Psoas muscle (tissue), 8 donors: ENCODE measurements around the gene PCLO. TPM values are rescaled to one million over a fixed set of nuclear protein-coding genes. Genes with fewer than 3 reads are reported as not detected.

Source experiments
- ATAC-seq, 4 donors: fragments of 200-7000 bp; cut with Tn5 transposase; one replicate each; pipeline ENCODE4 v1.9.1; 2020; ENCODE audit warnings: moderate library complexity in 3 of 4, mild to moderate bottlenecking in 2 of 4
- DNase-seq, 2 donors: peaks; one replicate each; pipeline ENCODE4 v3.0.0-alpha.2; 2020
- H3K27ac ChIP-seq: fragments of 200-600 bp; one replicate; pipeline ENCODE4 v1.8.0; 2022
- H3K27me3 ChIP-seq, 3 donors: fragments of 200-600 bp in 1 of 3; one replicate each; pipeline versions ENCODE4 v1.6.1 to v1.8.0; 2013 to 2022; ENCODE audit warnings: low read length in 2 of 3, mild to moderate bottlenecking in 2 of 3, moderate library complexity in 1 of 3; ENCODE audit not compliant: insufficient read depth in 3 of 3
- H3K36me3 ChIP-seq, 2 donors: fragments of 200-600 bp in 1 of 2; one replicate each; pipeline versions ENCODE4 v1.6.1 to v1.8.0; 2013 to 2022; ENCODE audit warnings: low read depth in 1 of 2, mild to moderate bottlenecking in 1 of 2, moderate library complexity in 1 of 2; ENCODE audit not compliant: insufficient read depth in 1 of 2
- H3K4me1 ChIP-seq: fragments of 200-600 bp; one replicate; pipeline ENCODE4 v1.8.0; 2022
- H3K4me3 ChIP-seq: fragments of 200-600 bp; one replicate; pipeline ENCODE4 v1.8.0; 2022; ENCODE audit warnings: mild to moderate bottlenecking
- H3K9me3 ChIP-seq: fragments of 200-600 bp; one replicate; pipeline ENCODE4 v1.8.0; 2022
- CTCF ChIP-seq: fragments of 200-600 bp; IDR thresholded peaks from one replicate; pipeline ENCODE4 v1.8.0; 2022; ENCODE audit warnings: antibody characterized with exemption
- WGBS, 3 donors: extraction: QIAGEN DNeasy Blood & Tissue Kit; methylation state at CpG; one replicate each; pipeline versions ENCODE4 v1.1.6 to v1.1.7; 2013; 5-methylcytosine and 5-hydroxymethylcytosine counted together
- intact Hi-C, 2 donors: fragments of 100-400 bp; cut with DNase I; formaldehyde crosslinking; loops; one replicate each; pipeline versions ENCODE4 v1.11.0 to v1.14.2; 2022
- polyA plus RNA-seq, 3 donors: library from polyadenylated mRNA; stranded (reverse); fragments of 200-250 nt; gene quantifications; one replicate each; pipeline ENCODE4 v1.2.3, GENCODE V29; 2013
- total RNA-seq, 4 donors: library from RNA; stranded (reverse); fragmentation: NEBNext Ultra II Directional in 2 of 4; extraction: Animal tissue kit (Norgen Biotek cat#: 25700) in 2 of 4; gene quantifications; one replicate each; pipeline versions ENCODE4 v1.2.1 to v1.2.4, GENCODE V29; 2021 to 2023
- donor health status: healthy with polysubstance abuse.
- donor health status: DM: no; HTN: no; CAD: no; lungs with moderate emphysema.
- donor health status: Bipolar disorder and iron deficiency.
- donor health status: healthy.
- donor health status: DM: yes; HTN: yes; CAD: no.
- donor health status: DM: no; HTN: no; CAD: no.
- donor health status: DM: no; HTN: no; CAD: no.
- donor health status: DM: yes; HTN: yes; CAD: no.

Gene PCLO
- total and polyA plus RNA-seq, 7 donors = 0.03 to 0.46 (median 0.08) TPM; not detected in 3

DNA sequence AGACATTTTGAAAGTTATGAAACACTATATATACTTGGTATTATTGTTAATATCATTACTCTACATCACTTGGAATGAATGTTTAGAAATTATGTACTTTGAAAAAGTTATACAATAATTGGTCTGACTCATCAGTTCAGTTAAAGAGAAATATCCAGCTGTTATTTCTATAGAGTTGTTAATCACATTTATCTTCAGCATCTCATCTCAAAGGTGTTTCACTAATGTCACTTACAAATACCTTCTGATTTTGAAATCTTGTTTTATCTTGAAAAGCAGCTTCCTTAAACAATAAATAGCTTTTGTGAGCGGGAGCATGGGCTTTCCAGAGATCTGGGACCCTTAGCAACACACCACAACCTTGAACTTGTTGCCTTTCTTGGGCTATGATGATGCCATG, 205.2 kb downstream of the PCLO start:
- 46 to 71% (median 62%) methylated on average over 1 of the region's 1 CpG for WGBS, 3 donors
- H3K36me3 ChIP-seq = no peaks in the 10 kb centered on the region
- no peak overlapping the region for H3K4me3 ChIP-seq
- no peak for ATAC-seq
- no peak for TF ChIP-seq CTCF
- no peak for DNase-seq
- no peaks in the 10 kb centered on the region for H3K27me3 ChIP-seq
- H3K27ac ChIP-seq = no peak overlapping the region
- no peaks in the 10 kb centered on the region for H3K9me3 ChIP-seq
- no peaks in the 10 kb centered on the region for H3K4me1 ChIP-seq
- intact Hi-C loops = no loop called here

- no peaks in the 10 kb centered on the region for H3K27me3 ChIP-seq
- no peaks in the 10 kb centered on the region for H3K36me3 ChIP-seq
- no peaks in the 10 kb centered on the region for H3K4me1 ChIP-seq
- intact Hi-C loops = no loop called here
- no peaks in the 10 kb centered on the region for H3K9me3 ChIP-seq
- ATAC-seq = no peak
- no peak for DNase-seq
- no peak overlapping the region for H3K27ac ChIP-seq
- no peak for TF ChIP-seq CTCF
- WGBS, 3 donors = 88 to 93% (median 90%) methylated on average over 6 of the region's 6 CpGs
- no peak overlapping the region for H3K4me3 ChIP-seq
Observed at GRCh38 chr7:82953324-82954027, 209.2 kb downstream of the PCLO start.

DNA sequence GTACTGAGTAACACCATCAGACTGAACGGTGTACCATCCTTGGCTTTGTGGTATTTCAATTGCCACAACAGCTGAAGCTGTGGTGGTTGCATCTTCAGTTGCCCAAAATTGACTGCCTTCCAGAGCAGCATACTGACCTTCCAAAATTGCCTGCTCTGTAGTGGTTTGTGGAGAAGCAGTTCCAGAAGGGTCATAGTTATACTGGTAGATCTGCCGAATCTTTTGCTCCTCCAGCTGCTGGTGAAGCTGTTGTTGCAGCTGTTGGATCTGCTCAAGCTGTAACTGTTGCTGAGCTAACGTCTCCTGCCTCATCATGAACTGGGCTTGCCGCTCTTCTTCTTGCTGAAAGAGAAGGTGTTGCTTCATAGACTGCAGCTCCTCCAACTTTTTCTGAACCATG, 212.2 kb downstream of the PCLO start:
- 32 to 49% (median 38%) methylated on average over 4 of the region's 4 CpGs for WGBS, 3 donors
- intact Hi-C loops = no loop called here
- Histone ChIP-seq H3K27ac (no peak overlapping the region), H3K4me1 (no peaks in the 10 kb centered on the region), H3K9me3 (no peaks in the 10 kb centered on the region), H3K36me3 (no peaks in the 10 kb centered on the region), H3K27me3 (no peaks in the 10 kb centered on the region), H3K4me3 (no peak overlapping the region)
- DNase-seq (no peak), ATAC-seq (no peak)
- TF ChIP-seq CTCF = no peak

DNA sequence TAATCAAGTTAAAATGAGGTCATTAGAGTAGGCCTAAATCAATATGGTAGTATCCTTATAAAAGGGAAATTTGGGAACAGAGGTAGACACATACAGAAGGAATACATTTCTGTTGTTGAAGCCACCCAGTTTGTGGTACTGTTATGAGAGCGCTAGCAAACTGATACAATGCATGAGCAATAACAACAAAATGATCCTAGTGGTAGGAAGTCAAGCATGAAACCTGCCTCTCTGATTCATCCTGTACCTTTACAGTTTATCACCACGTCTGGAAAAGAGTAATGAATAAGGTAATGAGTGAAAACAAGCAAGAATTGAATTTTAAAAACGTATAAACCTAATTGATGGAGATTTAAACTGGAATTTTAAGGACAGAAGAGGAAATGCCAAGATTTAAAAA, 217.2 kb downstream of the PCLO start:
- Histone ChIP-seq H3K36me3 (no peaks in the 10 kb centered on the region), H3K27ac (no peak overlapping the region), H3K27me3 (no peaks in the 10 kb centered on the region), H3K9me3 (no peaks in the 10 kb centered on the region), H3K4me1 (no peaks in the 10 kb centered on the region), H3K4me3 (no peak overlapping the region)
- ATAC-seq = no peak
- 66 to 69% (median 68%) methylated on average over 3 of the region's 3 CpGs for WGBS, 3 donors
- intact Hi-C loops = no loop called here
- no peak for TF ChIP-seq CTCF
- no peak for DNase-seq

GRCh38 chr7:82945056-82945455, 217.6 kb downstream of the PCLO start:
- ATAC-seq = no peak
- Histone ChIP-seq H3K4me3 (no peak overlapping the region), H3K9me3 (no peaks in the 10 kb centered on the region), H3K27me3 (no peaks in the 10 kb centered on the region), H3K36me3 (no peaks in the 10 kb centered on the region), H3K4me1 (no peaks in the 10 kb centered on the region), H3K27ac (no peak overlapping the region)
- no peak for TF ChIP-seq CTCF
- WGBS, 3 donors = 61 to 70% (median 63%) methylated on average over 4 of the region's 4 CpGs
- no peak for DNase-seq
- intact Hi-C loops = no loop called here
